ENCODE results near the gene PRKN. TPM values are rescaled to one million over a fixed set of nuclear protein-coding genes. Genes with fewer than 3 reads are reported as not detected.

The PRKN gene
- total RNA-seq, 1 experiment from 2014 or later, result 2.0 TPM

GRCh38 chr6:161745594-161746141 is 981.9 kb downstream of the PRKN start:
- WGBS (ENCODE audit: extremely low coverage, insufficient read length, low lambda C conversion rate), result no CpG with 5 or more reads among the region's 5 CpGs
- Histone ChIP-seq H4K91ac (ENCODE audit: insufficient read length, low read depth, low read length) (no peak overlapping the region), H3K27me3 (ENCODE audit: insufficient read depth, low read length) (no peaks in the 10 kb centered on the region), H3K4me1 (ENCODE audit: insufficient read depth, low read length) (no peaks in the 10 kb centered on the region), H2BK20ac (ENCODE audit: low read depth, low read length, poor library complexity, severe bottlenecking) (no peak overlapping the region), H3K9me3 (ENCODE audit: control insufficient read depth, low read depth, low read length) (no peaks in the 10 kb centered on the region), H3T11ph (ENCODE audit: low read length) (no peak overlapping the region), H3K4ac (ENCODE audit: low read depth, low read length) (no peak overlapping the region), H4K5ac (ENCODE audit: insufficient read length, low read depth, low read length) (no peak overlapping the region), H3K23ac (ENCODE audit: insufficient read length, low read depth, low read length) (no peak overlapping the region), H4K20me1 (ENCODE audit: control insufficient read depth, insufficient read depth, insufficient read length) (no peaks in the 10 kb centered on the region), H2AK5ac (ENCODE audit: insufficient read length, low read length) (no peak overlapping the region), H3K27ac (ENCODE audit: insufficient read length, low read depth, low read length) (no peak overlapping the region), H3K79me2 (ENCODE audit: insufficient read depth, low read length) (no peaks in the 10 kb centered on the region), H3K18ac (ENCODE audit: insufficient read length, low read depth, low read length) (no peak overlapping the region), H3K79me1 (ENCODE audit: insufficient read depth, low read depth, low read length, poor library complexity, severe bottlenecking) (no peaks in the 10 kb centered on the region), H2BK120ac (ENCODE audit: low read depth, low read length, poor library complexity, severe bottlenecking) (no peak overlapping the region), H2BK12ac (ENCODE audit: insufficient read length, low read depth, low read length) (no peak overlapping the region), H4K8ac (replicated peaks; ENCODE audit: insufficient read length, low read depth, low read length) (no peak overlapping the region), H2BK5ac (ENCODE audit: insufficient read length, low read length) (no peak overlapping the region), H2BK15ac (ENCODE audit: low read depth, low read length) (no peak overlapping the region), H3K56ac (ENCODE audit: insufficient read length, low read depth, low read length) (no peak overlapping the region), H3K9ac (ENCODE audit: extremely low read depth, insufficient read length, low read length) (no peak overlapping the region), H3K4me2 (ENCODE audit: insufficient read depth, insufficient read length, low read length) (no peak overlapping the region), H2AFZ (ENCODE audit: low read length) (no peak overlapping the region), H3K23me2 (ENCODE audit: insufficient read length, low read depth, low read length, poor library complexity, severe bottlenecking) (no peaks in the 10 kb centered on the region), H3K14ac (ENCODE audit: insufficient read depth, low read length) (no peak overlapping the region)
- no peak overlapping the region for H3K27ac Mint-ChIP-seq
- H3K4me1 Mint-ChIP-seq, result peaks cover 13 to 14% of the 10 kb centered on the region in 2 experiments
- H3K27me3 Mint-ChIP-seq (ENCODE audit: low read depth), result no peaks in the 10 kb centered on the region; the same call in 1 of the 2 replicates
- H3K4me3 Mint-ChIP-seq, result no peak overlapping the region
- no peaks in the 10 kb centered on the region for H3K9me3 Mint-ChIP-seq
- H3K36me3 Mint-ChIP-seq (ENCODE audit: insufficient read depth in 1 of 3, low read depth in 3 of 3), result no peaks in the 10 kb centered on the region
- TF ChIP-seq, protein P1, sequence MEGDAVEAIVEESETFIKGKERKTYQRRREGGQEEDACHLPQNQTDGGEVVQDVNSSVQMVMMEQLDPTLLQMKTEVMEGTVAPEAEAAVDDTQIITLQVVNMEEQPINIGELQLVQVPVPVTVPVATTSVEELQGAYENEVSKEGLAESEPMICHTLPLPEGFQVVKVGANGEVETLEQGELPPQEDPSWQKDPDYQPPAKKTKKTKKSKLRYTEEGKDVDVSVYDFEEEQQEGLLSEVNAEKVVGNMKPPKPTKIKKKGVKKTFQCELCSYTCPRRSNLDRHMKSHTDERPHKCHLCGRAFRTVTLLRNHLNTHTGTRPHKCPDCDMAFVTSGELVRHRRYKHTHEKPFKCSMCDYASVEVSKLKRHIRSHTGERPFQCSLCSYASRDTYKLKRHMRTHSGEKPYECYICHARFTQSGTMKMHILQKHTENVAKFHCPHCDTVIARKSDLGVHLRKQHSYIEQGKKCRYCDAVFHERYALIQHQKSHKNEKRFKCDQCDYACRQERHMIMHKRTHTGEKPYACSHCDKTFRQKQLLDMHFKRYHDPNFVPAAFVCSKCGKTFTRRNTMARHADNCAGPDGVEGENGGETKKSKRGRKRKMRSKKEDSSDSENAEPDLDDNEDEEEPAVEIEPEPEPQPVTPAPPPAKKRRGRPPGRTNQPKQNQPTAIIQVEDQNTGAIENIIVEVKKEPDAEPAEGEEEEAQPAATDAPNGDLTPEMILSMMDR (conservative IDR thresholded peaks at IDR 0.05), result no peak
- DNase-seq, result no peak
